SU-DHL-6 (cell line): ENCODE measurements around the gene B3GNT3.

Source experiments
- CTCF ChIP-seq: fragments of 200-600 bp; sonication (generic); IDR thresholded peaks from one replicate; pipeline ENCODE4 v1.5.1; 2017; ENCODE audit warnings: antibody characterized with exemption, mild to moderate bottlenecking, low read length, moderate library complexity; ENCODE audit not compliant: insufficient read depth, poor library complexity, severe bottlenecking
- EZH2phosphoT487 ChIP-seq: fragments of 200-600 bp; sonication (generic), shearing (Covaris generic); conservative IDR thresholded peaks from 2 replicates; pipeline ENCODE4 v1.6.1; 2018; ENCODE audit warnings: mild to moderate bottlenecking, antibody characterized with exemption, low read length, moderate library complexity, mixed read lengths

- TF ChIP-seq CTCF = no peak
- no peak for TF ChIP-seq EZH2phosphoT487
Observed at GRCh38 chr19:17755977-17756670, 38.8 kb upstream of the B3GNT3 start.
